ENCODE results near the gene HADHB.
A peak's percentile ranks its signal among the peaks of the same experiment; 100 is the strongest.
"Not testable (repeated sequence)": the region's sequence is repeated elsewhere in the genome, so short reads cannot be mapped to it uniquely, and the experiment has no call there.

The HADHB gene

DNA sequence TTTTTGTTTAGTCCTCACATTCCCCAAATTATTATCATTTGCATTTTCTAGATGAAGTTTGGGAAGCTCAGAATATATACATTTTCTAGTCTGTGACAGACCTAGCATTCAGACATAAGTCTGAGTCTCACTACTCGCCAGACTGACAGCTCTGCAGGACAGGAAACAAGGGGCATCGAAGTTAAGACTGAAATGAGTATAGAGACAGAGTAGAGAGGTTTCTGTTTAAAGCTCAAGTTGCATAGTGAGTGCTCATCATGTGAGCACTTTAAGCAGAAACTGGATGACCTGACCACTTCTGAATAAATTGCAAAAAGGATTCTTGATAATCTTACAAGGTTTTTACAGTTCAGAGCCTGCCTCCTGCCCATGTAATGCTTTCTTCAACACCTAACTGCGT is 1.1 kb downstream of the HADHB start:
- DNase-seq = no peak

DNA sequence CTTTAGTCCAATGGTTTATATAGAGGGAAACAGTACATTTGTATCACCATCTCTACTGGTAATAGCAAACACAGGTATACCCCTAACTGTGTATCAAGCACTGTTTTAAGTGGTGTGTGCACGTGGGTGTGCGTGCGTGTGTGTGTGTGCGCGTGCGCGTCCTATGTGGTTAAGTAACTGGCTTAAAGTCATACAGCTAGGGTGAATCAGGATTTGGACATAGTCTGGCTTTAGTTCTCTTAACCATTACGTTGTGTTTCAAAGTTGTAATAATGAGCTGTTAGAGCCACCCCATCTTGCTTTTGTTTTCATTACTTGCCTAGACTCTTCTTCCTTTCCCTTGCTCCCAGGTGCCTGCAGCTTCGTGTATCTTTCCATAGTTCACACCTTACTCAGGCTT is 2.1 kb downstream of the HADHB start:
- DNase-seq = no peak

DNA sequence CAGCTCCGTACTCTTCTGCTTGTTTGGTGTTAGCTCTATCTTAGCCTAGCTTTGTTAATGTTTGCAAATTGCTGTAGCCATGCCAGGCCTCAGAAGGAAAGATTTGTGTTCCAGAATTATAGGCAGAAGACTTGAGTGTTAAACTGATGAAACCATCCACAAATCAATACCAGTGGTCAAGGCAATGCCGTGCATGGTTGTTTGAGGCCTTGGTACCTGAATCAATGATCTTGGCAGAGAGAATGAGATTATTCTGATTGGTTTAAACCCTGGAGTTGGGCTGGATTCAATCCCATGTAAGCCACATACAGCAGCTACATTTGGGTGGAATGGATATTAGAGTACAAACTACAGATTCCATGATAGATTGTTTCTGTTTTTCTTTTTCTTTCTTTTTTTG is 4.9 kb downstream of the HADHB start:
- no peak for DNase-seq

DNA sequence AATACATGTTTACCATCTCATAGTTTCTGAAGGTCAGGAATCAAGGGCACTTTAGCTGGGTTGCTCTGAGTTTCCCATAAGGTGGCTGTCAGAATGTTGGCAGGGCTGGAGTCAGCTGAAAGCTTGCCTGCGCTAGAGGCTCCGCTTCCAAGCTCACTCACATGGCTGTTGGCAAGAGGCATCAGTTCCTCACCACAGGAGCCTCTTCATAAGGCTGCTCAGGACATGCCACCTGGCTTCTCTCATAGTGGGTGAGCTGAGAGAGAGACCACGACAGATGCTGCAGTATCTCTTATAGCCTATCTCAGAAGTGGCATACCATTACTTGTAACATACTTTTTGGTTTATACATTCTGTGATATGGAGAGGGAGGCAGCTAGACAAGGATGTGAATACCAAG is 7.2 kb downstream of the HADHB start:
- peak; percentile 93 for DNase-seq

DNA sequence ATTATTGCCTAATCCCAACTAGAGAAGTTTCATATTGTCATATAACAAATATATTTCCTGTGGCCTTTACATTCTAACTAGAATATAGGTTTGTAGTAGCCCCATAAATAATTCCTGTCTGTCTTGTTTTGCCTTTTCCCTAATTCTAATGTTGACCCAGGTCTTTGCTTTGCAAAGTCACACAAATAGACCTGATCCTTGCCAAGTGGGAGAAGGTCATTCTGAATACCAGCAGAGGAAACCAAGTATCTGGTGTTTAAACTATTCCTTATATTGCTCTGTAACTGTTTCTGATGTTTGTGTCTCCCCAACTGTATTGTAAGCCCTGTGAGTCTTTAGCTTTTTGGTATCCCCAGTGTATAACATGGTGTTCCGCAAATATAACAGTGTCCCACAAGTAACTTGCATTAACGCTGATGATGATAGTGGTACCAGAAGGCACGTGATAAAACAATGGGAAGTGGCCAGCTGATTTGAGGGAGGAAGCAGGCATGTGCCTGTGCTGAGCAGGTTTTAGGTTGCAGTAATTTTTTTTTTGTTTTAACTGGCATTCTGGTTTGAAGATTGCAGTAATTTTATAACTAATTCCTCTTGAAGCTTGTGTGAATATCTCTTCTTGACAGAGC is 11.1 kb downstream of the HADHB start:
- no peak for DNase-seq

DNA sequence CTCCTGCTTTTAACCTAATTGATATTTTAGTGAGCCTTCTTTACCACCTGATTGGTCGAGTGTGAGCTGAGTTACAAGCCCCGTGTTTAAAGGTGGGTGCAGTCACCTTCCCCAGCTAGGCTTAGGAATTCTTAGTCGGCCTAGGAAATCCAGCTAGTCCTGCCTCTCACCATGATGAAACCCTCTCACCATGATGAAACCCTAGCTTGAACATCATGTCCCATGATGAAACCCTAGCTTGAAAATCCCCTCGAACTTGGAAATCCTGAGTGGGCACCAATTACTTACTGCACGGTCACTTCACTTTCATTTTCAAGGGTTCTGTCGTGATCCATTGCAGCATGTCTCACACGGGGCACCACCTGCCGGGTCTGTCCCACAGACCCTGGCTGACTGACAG is 14.1 kb downstream of the HADHB start:
- not testable (repeated sequence) for DNase-seq

DNA sequence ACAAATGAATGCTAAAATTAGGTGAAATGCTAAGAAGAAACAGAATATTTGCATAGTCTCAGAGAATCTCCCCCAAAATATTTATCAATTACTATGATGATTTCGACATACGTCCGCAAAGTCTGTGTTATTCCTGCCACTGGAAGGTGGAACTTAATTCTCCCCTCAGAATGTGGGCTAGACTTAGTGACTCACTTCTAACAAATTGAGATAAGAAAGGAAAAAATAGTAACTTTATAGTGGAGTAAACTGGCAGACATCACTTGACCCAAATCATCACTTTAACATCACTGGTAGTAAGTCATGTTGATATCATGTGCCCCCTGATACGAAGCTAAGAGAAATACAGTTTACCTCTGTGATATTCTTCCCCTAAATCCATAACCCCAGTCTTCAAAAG is 23.5 kb downstream of the HADHB start:
- no peak for DNase-seq

DNA sequence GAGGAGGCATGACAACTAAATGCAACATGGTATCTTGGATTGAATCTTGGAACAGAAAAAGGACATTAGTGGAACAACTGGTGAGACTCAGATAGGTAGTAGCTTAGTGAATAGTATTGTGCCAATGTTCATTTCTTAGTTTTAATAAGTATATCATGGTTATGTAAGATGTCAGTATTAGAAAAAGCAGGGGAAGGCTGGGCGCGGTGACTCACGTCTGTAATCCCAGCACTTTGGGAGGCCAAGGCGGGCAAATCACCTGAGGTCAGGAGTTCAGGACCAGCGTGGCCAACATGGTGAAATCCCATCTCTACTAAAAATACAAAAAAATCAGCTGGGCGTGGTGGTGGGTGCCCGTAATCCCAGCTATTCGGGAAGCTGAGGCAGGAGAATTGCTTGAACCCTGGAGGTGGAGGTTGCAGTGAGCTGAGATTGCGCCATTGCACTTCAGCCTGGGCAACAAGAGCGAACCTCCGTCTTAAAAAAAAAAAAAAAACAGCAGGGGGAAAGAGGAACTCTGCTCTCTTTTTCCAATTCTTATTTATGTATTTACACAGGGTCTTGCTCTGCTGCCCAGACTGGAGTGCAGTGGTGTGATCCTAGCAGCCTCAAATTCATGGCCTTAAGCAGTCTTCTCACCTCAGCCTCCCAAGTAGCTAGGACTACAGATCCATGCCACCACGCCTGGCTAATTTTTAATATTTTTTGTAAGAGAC is 24.1 kb downstream of the HADHB start:
- DNase-seq = not testable (repeated sequence)

DNA sequence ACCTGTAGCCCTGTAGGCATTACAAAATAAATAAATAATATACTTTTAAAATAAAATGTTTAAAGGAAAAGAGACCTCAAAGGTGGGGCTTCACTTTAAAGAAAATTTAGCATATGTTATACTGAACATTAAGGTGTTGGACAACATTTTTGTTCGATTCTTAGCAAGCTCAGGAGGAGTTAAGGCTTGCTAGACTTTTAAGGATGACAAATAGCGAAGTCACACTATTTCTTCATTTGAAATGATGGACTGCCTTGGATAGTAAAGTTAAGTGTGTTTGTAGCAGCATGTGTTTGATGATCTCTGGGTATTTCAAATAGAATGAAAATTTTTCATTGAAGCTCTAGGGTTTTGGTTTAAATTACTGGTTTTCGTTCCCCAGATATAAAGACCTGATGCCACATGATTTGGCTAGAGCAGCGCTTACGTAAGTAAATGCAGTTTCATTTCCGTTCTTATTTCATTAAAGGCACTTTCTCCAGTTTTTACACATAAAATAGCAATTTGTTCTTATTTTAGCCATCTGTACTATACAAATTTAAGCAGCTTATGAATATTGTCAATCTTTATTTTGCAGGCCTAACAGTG is 24.9 kb downstream of the HADHB start:
- no peak for DNase-seq

DNA sequence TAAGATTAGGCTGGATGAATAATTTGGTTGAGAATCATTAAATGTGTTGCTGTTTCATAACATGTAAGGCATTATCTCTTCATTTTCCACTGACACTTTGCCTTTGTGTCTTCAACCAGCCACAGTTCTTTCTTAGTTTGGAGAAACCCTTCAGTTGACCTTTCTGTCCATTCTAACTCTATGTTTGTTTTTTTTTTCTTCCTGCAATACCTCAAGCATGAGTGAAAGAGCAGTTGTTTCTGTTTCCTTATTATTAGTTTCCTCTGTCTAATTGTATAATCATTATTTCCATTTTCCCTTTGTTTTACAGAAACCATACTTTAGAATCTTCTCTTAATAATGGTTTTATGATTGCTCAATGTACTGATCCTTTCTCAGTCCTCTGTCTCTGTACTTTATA is 25.6 kb downstream of the HADHB start:
- no peak for DNase-seq

DNA sequence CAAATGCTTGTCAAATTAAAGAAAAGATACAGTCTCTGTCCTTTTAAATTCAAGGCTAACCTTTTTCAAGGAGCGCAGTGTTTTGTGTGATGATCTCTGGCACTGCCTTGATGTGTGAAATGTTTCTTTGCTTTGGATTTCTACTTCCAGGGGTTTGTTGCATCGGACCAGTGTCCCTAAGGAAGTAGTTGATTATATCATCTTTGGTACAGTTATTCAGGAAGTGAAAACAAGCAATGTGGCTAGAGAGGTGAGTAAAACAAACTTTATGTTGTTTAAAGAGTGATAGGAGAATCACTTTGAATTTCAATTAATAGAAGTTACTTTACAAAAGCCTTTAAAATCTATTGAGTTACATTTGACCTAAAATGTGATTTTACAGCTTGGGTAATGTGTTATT is 28.8 kb downstream of the HADHB start:
- no peak for DNase-seq

DNA sequence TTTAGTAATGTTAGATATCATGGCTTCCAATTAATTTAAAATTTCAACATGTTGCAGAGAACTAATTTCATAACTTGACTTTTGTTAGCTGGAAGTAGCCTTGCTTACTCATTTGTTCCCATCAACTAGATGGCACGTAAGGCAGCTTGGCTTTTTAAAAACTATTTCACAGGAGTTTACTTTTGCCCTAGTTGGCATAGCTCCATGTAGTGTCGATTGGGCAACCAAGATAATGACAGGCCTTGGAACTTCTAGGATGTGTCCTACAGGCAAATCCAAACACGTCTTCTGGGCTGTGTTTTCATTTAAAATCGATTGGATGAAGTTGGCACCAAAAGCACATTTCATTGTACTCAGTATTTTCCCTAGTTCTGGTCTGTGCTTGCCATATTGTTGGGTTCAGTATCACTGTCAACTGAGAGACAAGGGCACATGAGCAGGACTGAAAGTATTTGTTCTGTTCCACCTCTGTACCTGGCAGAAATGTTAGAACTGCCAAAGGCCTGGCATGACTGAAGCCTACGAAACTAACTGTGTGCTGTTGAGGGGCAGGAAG is 29.4 kb downstream of the HADHB start:
- peak; percentile 84 for DNase-seq

DNA sequence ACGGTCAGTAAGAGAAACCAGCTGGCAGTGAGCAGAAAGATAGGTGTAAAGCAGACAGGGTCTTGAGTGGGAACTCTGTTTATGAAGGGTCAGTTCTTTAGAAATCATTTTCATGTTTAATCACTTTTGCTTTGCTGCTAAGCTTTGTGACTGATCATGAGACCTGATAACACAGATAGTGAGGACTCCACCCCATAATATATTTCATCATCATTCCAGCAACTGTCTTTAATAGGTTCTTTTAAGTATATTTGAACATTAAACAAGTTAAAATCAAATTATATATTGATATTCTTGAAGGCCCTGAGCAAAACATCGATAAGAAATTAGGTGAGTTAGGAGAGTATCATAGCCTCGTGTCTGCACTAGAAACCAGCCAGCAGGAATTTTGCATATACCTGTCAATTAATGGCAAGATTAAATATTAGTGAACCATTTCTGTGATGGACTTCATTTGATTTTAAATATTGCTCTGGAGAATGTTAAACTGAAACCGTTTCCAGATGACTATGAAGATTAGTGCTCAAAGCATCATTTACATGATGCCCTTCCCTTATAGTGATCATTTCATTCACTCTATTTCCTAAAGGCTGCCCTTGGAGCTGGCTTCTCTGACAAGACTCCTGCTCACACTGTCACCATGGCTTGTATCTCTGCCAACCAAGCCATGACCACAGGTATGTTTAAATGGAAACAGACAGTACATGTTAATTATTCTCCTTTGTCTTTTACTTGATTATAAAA is 31.9 kb downstream of the HADHB start:
- DNase-seq = no peak

DNA sequence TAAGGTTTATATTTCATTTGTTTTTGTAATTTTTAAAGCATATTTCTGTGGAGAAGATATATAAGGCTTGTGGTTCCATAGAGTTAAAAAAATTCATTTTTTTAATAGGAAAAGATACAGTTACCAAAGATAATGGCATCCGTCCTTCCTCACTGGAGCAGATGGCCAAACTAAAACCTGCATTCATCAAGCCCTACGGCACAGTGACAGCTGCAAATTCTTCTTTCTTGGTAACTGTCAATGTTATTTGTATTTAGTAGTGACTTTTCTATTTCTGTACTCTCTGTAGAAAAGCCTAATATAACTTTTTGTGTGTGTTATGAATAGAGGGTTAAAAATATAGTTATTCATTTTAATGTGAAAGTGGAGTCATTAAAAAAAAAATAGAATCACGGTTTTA is 35.1 kb downstream of the HADHB start:
- DNase-seq = peak; percentile 83

DNA sequence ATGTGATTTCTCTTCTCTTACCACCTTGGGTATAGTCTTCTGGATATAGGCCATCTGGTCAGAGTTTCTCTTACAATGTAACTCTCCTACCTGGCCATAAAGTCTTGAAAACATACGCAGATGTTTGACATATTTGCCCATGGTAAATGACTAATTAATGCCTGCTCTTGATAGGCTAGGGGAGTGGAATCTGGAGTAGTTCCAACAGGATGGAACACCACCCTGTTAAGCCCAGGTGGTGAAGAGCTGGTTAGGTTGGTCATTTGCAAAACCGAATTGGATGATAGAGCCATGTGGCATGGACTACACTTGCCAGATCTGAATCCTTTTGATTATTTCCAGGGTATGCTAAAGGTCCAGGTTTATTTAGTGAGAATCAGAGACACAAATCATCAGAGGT is 36.5 kb downstream of the HADHB start:
- DNase-seq = peak; percentile 95

DNA sequence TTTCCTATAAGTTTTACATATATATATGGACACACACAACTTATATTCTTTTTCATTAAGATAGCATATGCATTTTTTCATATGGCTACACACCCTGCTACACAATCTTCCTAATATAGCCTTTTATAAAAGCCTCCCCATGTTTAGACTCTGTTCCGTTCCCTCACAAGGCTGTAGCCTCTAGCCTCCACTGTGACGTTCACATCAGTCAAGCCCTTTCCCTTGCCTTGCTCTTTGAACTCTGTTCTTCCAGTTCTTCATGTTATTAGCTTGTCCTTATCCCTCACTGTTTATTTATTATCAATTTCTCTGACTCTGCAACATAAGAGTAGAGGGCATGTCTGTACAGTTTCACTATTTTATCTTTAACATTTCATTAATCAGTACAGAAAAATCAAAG is 38.9 kb downstream of the HADHB start:
- DNase-seq = no peak

DNA sequence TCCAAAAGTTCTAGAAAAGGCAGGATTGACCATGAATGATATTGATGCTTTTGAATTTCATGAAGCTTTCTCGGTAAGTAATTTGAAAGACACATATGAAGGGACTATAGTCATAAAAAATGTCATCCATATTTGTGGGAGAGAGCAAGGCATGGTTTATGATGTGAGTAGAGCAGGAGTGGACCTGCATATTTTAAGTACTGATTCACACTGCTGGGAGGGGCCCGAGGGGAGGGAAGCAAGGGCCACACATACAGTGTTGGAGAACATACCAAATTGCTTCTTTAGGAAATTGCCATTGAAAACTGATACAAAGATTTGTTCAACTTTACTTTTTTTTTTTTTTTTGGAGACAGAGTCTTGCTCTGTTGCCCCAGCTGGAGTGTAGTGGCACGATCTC is 39.4 kb downstream of the HADHB start:
- no peak for DNase-seq

DNA sequence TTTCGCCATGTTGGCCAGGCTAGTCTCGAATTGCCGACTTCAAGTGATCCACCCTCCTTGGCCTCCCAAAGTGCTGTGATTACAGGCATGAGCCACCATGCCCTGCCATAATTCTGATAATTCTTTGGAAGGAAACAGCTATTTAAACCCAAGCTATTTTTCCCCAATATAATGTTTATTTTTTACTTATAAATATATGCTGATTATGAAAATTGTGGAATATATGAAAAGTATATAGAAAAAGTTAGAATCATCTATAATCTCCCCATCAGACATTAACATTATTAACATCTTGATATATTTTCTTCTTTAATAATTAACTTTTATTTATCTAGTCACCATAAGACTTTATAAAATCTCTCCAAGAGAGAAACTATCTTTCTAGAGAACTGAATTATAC is 41.2 kb downstream of the HADHB start:
- no peak for DNase-seq

DNA sequence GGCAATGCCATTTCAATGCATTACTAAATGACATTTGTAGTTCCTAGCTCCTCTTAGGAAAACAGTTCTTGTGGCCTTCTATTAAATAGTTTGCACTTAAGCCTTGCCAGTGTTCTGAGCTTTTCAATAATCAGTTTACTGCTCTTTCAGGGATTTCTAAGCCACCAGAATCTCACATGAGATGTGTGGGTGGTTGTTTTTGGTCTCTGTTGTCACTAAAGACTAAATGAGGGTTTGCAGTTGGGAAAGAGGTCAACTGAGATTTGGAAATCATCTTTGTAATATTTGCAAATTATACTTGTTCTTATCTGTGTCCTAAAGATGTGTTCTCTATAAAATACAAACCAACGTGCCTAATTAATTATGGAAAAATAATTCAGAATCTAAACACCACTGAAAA is 45.3 kb downstream of the HADHB start:
- DNase-seq = no peak

DNA sequence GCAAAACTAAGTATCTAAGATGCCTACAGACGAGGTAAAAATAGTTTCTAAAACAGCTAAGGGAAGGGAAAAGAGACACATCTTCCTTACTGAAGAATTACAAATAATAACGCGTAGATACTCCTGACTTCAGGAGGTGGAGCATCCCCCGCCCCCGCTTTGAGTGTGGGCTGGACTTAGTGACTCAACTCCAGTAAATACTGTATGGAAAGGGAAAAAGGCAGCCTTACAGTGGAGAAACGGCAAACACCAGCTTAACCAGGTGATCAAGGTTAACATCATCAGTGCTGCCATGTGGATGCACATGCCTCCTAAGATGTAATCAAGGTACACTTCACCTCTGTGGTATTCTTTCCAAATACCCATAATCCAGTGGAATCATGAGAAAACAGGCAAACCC is 47.9 kb downstream of the HADHB start:
- DNase-seq = no peak

DNA sequence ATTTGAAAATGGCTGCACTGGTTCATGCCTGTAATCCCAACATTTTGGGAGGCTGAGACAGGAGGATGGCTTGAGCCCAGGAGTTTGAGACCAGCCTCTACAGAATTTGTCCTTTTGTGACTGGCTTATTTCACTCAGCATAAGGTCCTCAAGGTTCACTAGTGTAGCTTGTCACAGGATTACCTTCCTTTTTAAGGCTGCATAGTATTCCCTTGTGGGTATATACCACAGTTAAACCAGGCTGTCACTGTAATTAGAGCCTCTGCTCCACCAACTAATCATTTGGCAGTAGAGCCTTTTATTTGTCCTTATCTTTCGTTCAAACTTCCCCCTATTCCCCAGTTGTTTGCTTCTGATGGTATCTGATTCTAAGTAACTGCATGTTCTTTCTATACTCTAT is 50.8 kb downstream of the HADHB start:
- no peak for DNase-seq

DNA sequence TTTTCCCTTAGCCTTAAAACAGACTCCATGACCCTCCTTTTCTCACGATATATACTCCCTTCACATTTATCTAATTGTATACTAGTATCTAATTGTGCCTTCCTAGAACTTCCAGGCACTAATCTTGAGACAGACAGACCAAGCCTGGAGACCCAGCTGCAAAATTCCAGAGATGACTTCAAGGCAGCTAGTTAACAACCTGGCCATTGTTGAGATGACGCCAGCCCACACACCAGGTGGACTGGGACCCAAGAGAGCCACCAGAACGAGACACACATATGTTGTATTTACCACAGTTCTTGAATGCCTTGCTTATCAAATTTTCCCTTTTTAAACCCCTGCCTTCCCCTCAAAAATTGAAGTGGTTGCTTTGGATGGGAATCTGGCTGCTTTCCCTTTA is 52.3 kb downstream of the HADHB start:
- peak; percentile 31 for DNase-seq

DNA sequence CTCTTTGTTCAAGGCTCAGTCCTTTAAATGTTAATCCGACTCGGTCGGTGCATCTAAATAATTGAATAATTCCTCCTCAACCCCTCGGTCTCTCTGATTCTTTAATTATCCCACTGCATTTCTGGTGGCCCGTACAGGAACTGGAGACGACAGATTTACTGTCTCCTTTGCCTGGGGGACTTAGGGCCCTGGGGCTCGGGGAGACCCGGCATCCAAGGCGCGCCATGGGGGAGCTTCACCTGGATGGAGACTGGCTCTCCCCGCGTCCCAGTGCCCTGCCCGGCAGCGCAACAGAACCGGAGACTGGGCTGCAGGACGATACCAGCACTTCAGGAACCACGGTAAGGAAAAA is 53.5 kb downstream of the HADHB start:
- no peak for DNase-seq

All from NCI-H2171 treated with DMSO at 0.1 percent for 48 hours (cell line).